HepG2 (cell line): Measurements from ENCODE around the gene STX12.
"Not testable (repeated sequence)": the region's sequence is repeated elsewhere in the genome, so short reads cannot be mapped to it uniquely, and the experiment has no call there.

ENCODE experiments used
- ADNP ChIP-seq: sonication (generic); formaldehyde crosslinking; IDR thresholded peaks from 2 replicates; pipeline ENCODE4 v1.4.0; 2020; ENCODE audit warnings: missing genetic modification reagents
- ETS1 ChIP-seq: sonication (generic); formaldehyde crosslinking; IDR thresholded peaks from 2 replicates; pipeline ENCODE4 v1.4.0; 2020; ENCODE audit warnings: missing genetic modification reagents
- TCF7L2 ChIP-seq: IDR thresholded peaks from 2 replicates; pipeline ENCODE4 v1.6.1; 2011; ENCODE audit warnings: mild to moderate bottlenecking, low read depth, low read length, moderate library complexity
- ZBTB25 ChIP-seq: IDR thresholded peaks from 2 replicates; pipeline ENCODE4 v1.6.1; 2018; ENCODE audit warnings: missing genetic modification reagents
- ZNF17 ChIP-seq: sonication (generic); formaldehyde crosslinking; IDR thresholded peaks from 2 replicates; pipeline ENCODE4 v1.5.0; 2020; ENCODE audit warnings: mild to moderate bottlenecking, missing genetic modification reagents

GRCh38 chr1:27775336-27775735 is 2.3 kb downstream of the STX12 start:
- TF ChIP-seq ZBTB25 (CRISPR knock-in tag); ZNF17 (CRISPR knock-in tag); TCF7L2; ADNP; ETS1 (CRISPR knock-in tag): not testable (repeated sequence)
